ENCODE results near the gene POLR3C. TPM values are rescaled to one million over a fixed set of nuclear protein-coding genes. Genes with fewer than 3 reads are reported as not detected.
"Not testable (repeated sequence)": the region's sequence is repeated elsewhere in the genome, so short reads cannot be mapped to it uniquely, and the experiment has no call there.

POLR3C gene
- total RNA-seq, 2 donors from 2014 or later: 20.4 to 22.2 TPM

DNA sequence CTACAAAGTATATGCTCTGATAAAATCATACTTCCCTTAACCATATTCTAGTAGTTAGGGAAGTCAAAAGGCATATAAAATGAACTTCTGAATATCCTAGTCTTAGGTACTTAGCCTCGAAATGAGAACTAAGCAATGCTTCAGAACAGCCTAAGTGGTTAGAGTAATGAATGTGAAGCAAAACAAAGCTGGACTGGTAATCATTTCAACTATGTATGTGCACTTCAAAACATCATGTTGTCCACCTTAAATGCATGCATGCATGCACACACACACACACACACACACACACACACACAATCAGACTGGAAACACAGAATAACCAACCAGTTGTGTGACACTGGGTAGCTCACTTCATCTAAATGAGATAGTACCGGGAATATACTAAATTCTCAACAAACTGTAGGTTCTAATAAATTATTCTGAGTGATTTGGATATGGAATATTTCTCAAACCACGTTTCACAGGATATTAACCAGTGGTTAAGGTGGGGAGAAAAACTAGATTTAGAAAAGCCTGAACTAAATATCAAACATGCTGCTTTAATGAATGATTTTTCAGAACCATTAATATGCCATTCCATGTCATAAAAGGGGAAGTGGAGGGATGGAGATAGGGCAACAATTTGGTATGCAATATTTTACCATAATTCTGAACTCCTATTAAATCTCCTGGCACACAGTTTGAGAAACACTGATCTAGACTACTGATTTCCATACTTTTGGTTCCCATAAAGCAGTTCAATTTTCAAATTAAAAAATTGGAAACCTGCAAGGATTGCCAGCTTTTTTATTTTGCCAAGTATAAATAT lies 19.6 kb upstream of the POLR3C start:
- Mint-ChIP-seq H3K4me1 (peaks cover 16% of the 10 kb centered on the region), H3K9me3 (no peaks in the 10 kb centered on the region), H3K36me3 (ENCODE audit: low read depth) (peaks cover 7% of the 10 kb centered on the region), H3K27ac (no peak overlapping the region), H3K4me3 (no peak overlapping the region), H3K27me3 (no peaks in the 10 kb centered on the region)
- ATAC-seq (replicated peaks): no peak

DNA sequence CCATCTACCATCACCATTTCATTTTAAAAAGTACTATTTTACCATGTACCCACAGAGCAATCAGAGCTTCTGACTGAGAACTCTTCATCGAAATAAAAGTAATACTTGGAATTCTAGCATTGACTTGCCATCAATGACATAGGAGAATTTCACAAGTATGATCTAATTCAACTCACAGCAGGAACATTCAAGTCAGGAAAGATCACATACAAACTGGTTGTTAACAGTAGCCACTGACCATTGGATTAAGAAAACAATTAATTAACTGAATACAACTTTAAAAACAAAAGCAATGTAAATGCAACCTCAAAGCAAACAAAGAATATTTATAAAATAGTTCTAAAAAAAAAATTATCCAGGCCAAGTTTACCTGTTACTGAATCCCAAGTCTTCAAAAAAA lies 18.9 kb upstream of the POLR3C start:
- no peak overlapping the region for H3K4me3 Mint-ChIP-seq
- peaks cover under 1% of the 10 kb centered on the region for H3K36me3 Mint-ChIP-seq (ENCODE audit: low read depth)
- no peak for ATAC-seq (replicated peaks)
- no peaks in the 10 kb centered on the region for H3K9me3 Mint-ChIP-seq
- peaks cover 10% of the 10 kb centered on the region for H3K4me1 Mint-ChIP-seq
- H3K27ac Mint-ChIP-seq: no peak overlapping the region
- H3K27me3 Mint-ChIP-seq: no peaks in the 10 kb centered on the region

DNA sequence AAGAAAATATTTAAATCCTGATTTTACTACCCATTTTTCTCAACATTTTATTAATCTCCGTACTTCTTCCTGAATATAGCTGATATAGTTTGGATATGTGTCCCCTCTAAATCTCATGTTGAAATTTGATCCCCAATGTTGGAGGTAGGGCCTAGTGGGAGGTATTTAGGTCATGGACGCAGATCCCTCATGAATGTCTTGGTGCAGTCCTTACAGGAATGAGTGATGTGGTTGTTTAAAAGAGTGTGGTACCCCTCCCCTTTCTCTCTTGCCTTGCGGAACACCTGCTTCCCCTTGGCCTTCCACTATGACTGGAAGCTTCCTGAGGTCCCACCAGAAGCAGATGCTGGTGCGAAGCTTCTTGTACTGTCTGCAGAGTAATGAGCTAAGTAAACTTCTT lies 17.6 kb upstream of the POLR3C start:
- Mint-ChIP-seq H3K36me3 (ENCODE audit: low read depth) (no peaks in the 10 kb centered on the region), H3K4me3 (no peak overlapping the region), H3K27ac (no peak overlapping the region), H3K9me3 (no peaks in the 10 kb centered on the region), H3K4me1 (peaks cover 10% of the 10 kb centered on the region), H3K27me3 (no peaks in the 10 kb centered on the region)
- ATAC-seq (replicated peaks): no peak

DNA sequence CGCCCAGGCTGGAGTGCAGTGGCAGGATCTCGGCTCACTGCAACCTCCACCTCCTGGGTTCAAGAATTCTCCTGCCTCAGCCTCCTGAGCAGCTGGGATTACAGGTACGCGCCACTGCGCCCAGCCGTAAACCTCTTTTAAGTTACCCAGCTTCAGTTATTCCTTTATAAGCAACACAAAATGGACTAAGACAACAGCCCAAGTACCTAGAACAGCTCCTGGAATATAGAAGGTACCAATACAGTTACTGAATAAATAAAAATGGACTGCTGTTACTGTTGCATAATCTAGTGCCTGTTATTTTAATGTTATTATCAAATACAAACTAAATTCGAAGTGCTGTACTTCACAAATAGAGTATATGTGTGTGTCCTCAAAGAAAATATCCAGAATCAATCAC lies 17.2 kb upstream of the POLR3C start:
- Mint-ChIP-seq H3K27me3 (no peaks in the 10 kb centered on the region), H3K36me3 (ENCODE audit: low read depth) (no peaks in the 10 kb centered on the region)
- ATAC-seq (replicated peaks): no peak

DNA sequence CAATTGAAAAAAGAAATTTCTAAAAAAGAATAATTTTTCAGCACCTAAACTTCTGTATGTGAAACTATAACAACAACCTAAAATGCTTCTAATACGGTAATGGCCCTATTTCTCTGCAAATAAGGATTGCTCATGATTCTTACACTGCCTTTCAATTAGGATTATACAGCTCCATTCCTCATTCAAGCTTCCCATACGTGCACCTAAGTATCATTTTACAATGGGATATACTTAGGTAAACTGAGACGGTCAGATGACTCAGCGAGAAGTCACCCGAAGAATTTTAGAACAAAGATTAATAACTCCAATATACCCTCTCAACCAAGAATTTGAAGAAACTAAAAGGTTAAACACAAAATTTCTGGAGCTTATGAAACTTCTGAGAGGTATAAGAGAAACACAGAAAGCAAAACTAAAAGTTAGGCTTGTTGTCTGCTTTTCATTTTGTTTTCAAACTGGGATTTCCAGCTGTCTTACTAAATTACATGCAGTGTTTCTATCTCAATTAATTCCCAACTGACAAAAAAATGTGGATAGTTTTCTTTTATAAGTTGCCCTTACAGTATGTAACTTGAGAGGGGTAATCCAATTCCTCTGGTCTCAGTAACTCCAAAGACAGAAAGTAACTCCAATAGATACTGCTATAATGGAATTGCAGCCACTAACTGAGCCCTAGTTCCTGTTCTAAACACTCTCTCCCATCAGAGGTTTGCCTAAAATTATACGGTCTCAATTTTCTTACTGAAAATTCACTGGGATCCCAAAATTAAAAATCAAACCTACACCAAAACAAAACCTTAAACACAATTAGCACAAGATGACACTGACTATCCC lies 10.8 kb upstream of the POLR3C start:
- not testable (repeated sequence) for H3K4me3 Mint-ChIP-seq; H3K27ac Mint-ChIP-seq; H3K36me3 Mint-ChIP-seq (ENCODE audit: low read depth); H3K9me3 Mint-ChIP-seq; H3K27me3 Mint-ChIP-seq; H3K4me1 Mint-ChIP-seq; ATAC-seq (replicated peaks)

More for the DNA sequence above, 17.2 kb upstream of the POLR3C start:
- H3K4me3 Mint-ChIP-seq: no peak overlapping the region
- H3K27ac Mint-ChIP-seq: no peak overlapping the region
- H3K9me3 Mint-ChIP-seq: no peaks in the 10 kb centered on the region
- H3K4me1 Mint-ChIP-seq: peaks cover 10% of the 10 kb centered on the region

DNA sequence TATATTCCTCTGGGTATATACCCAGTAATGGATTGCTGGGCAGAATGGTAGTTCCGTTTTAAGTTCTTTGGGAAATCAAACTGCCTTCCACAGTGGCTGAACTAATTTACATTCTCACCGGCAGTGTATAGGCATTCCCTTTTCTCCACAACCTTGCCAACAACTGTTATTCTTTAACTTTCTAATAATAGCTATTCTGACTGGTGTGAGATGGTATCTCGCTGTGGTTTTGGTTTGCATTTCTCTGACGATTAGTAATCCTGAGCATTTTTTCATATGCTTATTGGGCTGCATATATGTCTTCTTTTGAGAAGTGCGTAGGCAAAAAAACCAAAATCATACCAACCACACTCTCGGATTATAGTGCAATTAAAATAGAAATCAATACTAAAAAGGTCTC lies 5.9 kb upstream of the POLR3C start:
- H3K27me3 Mint-ChIP-seq; H3K4me1 Mint-ChIP-seq; H3K4me3 Mint-ChIP-seq; H3K36me3 Mint-ChIP-seq (ENCODE audit: low read depth); H3K27ac Mint-ChIP-seq; H3K9me3 Mint-ChIP-seq: not testable (repeated sequence)
- peak; percentile 79 for ATAC-seq (replicated peaks)

DNA sequence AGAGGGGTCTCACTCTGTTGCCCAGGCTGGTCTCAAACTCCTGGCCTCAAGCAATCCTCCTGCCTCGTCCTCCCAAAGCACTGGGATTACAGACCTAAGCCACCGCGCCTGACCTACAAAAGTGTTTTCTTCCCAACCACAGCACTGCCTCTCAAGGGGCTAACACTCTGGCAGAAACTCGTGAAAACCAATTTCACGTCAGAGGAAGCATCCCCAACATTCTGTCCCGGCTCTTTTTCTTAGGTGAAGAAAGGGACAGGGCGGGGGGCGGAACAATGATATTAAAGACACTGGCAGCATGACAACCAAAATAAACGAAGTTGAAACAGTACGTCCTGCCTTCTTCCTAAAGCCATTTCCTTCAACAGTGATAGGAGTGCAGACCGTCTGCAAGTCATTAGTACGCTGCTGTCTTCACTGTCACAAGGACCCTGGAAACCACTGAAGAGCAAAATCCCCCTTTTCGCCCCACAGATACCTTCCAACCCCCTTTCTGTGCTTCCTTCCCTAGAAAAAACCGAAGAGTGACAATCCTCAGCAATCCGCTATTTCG lies 1.1 kb upstream of the POLR3C start:
- H3K27me3 Mint-ChIP-seq; H3K9me3 Mint-ChIP-seq; H3K27ac Mint-ChIP-seq; ATAC-seq (replicated peaks): not testable (repeated sequence)
- H3K36me3 Mint-ChIP-seq (ENCODE audit: low read depth): peaks cover 24% of the 10 kb centered on the region
- H3K4me3 Mint-ChIP-seq: peak overlapping the region; percentile 92
- H3K4me1 Mint-ChIP-seq: peaks cover 11% of the 10 kb centered on the region

DNA sequence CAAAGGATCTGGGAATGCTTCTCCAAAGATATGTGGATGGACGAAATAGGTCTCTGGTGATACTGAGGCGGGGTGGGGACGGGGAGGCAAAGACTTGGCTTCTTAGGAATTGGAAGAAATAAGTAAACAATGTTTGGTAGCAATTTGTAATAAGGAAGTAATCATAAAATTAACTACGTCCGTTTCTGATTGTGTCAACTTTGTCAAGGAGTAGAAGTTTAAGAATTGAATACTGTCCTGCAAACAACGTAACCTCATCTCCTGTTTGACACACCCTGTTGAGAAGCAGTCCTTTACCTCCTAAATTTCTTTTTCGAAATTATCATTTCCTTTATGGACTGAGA lies 471 bp downstream of the POLR3C start:
- Mint-ChIP-seq H3K36me3 (ENCODE audit: low read depth) (peaks cover 41% of the 10 kb centered on the region), H3K27me3 (no peaks in the 10 kb centered on the region), H3K4me3 (peak overlapping the region; percentile 92), H3K27ac (peak overlapping the region; percentile 96), H3K9me3 (no peaks in the 10 kb centered on the region), H3K4me1 (peaks cover 26% of the 10 kb centered on the region)
- ATAC-seq (replicated peaks): no peak

DNA sequence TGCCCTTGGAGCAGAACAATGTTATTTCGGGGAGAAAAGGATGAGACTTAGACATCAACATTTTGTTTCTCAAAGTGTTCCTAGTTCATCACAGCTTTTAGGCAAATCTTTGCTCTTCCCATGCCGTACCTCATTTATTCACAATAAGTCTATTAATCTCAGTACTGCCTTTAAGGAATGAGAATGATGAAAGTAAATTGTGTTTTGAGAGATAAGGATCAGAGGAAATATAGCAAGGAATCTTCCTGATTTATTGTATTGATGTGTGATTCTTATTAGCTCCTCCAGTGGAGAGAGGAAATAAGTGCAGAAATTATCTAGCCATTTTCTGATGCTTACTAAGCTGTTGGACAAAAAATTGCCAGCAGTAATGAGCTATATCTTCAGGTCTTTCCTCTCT lies 2.0 kb downstream of the POLR3C start:
- Mint-ChIP-seq H3K27me3 (no peaks in the 10 kb centered on the region), H3K9me3 (no peaks in the 10 kb centered on the region), H3K4me3 (peak overlapping the region; percentile 92), H3K27ac (no peak overlapping the region), H3K36me3 (ENCODE audit: low read depth) (peaks cover 56% of the 10 kb centered on the region), H3K4me1 (peaks cover 27% of the 10 kb centered on the region)
- no peak for ATAC-seq (replicated peaks)

DNA sequence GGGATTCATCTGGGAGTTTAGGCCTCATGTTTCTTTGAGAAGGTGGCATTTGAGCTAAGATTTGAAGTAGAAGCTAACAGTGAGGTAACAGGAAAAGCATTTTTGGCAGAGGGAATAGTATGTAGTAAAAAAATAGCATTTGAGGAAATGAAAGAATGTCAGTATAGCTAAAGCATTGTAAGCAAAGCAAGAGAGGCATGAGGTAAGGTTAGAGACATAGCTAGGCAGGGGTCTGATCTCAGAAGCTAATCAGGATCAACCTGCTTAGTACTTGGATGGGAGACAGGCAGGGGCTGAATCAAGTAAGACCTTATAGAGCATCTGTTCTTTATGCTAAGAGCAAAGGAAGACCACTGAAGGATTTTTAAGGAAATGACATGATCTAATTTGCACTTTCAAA lies 4.0 kb downstream of the POLR3C start:
- Mint-ChIP-seq H3K27me3 (no peaks in the 10 kb centered on the region), H3K4me1 (peaks cover 27% of the 10 kb centered on the region), H3K27ac (peak overlapping the region; percentile 91), H3K9me3 (no peaks in the 10 kb centered on the region), H3K4me3 (peak overlapping the region; percentile 61), H3K36me3 (ENCODE audit: low read depth) (peaks cover 74% of the 10 kb centered on the region)
- peak; percentile 10 for ATAC-seq (replicated peaks)

DNA sequence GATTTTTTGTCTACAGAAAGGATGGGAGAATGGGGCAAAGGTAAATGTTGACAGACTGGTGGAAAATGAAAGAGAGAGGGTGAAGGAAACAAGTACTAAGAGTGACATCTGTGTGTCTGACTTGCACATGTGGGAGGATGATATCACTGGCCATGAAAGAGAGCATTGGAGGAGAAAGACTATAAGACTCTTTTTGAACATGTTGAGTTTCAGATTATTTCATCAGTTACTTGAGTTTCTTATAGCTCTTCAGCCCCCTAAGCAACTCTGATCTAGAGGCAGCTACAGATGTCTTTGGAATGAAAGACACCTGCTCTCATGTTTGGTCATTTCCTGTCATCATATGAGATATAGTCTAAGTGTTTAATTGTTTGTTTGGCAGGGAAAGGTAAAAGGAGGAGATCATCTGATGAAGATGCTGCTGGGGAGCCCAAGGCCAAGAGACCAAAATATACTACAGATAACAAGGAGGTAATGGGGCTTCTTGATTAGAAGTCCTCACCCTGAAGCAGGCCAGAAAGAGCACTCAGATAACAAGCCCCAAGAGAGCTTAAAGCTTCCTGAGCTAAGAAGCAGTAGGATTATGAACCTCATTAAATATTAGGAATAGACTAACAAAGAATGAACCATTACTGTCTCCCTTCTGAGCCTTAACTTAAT lies 4.5 kb downstream of the POLR3C start:
- peak overlapping the region; percentile 61 for H3K4me3 Mint-ChIP-seq
- H3K4me1 Mint-ChIP-seq: peaks cover 27% of the 10 kb centered on the region
- H3K9me3 Mint-ChIP-seq: no peaks in the 10 kb centered on the region
- peaks cover 79% of the 10 kb centered on the region for H3K36me3 Mint-ChIP-seq (ENCODE audit: low read depth)
- ATAC-seq (replicated peaks): peak; percentile 81
- no peaks in the 10 kb centered on the region for H3K27me3 Mint-ChIP-seq
- peak overlapping the region; percentile 91 for H3K27ac Mint-ChIP-seq

DNA sequence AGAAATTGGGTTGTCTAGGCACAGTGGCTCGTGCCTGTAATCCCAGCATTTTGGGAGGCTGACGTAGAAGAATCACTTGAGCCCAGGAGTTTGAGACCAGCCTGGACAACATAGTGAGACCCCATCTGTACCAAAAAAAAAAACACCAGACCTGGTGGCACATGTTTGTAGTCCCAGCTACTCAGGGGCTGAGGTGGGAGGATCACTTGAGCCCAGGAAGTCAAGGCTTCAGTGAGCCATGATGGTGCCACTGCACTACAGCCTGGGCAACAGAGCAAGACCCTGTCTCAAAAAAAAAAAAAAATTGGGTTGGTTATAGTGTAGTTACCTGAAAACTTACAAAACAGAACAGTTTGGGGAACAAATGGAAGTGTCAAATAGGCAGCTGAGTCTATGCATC lies 6.8 kb downstream of the POLR3C start:
- not testable (repeated sequence) for H3K27ac Mint-ChIP-seq; H3K4me3 Mint-ChIP-seq; H3K27me3 Mint-ChIP-seq; H3K9me3 Mint-ChIP-seq; ATAC-seq (replicated peaks)
- peaks cover 94% of the 10 kb centered on the region for H3K36me3 Mint-ChIP-seq (ENCODE audit: low read depth)
- H3K4me1 Mint-ChIP-seq: peaks cover 27% of the 10 kb centered on the region

DNA sequence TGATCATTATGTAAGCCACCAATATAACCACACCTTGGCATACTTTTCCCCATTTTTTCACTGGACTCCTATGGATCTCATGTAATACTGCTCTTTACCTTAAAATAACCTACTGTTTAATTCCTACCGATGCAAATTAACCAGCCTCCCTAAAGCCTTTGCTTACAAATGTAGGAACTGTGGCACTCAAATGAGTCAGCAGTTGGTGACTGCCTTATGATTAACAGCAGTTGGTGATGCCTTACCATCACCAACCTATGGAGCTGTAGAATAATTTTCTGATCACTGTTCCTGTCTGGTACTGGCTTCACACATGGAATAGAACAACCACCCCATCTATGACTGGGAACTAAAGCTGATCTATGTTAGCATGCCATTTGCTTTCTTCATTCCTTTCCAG lies 13.7 kb downstream of the POLR3C start:
- H3K9me3 Mint-ChIP-seq: no peaks in the 10 kb centered on the region
- H3K36me3 Mint-ChIP-seq (ENCODE audit: low read depth): peaks cover 96% of the 10 kb centered on the region
- no peaks in the 10 kb centered on the region for H3K4me1 Mint-ChIP-seq
- no peak overlapping the region for H3K27ac Mint-ChIP-seq
- ATAC-seq (replicated peaks): no peak
- H3K4me3 Mint-ChIP-seq: no peak overlapping the region
- H3K27me3 Mint-ChIP-seq: no peaks in the 10 kb centered on the region

DNA sequence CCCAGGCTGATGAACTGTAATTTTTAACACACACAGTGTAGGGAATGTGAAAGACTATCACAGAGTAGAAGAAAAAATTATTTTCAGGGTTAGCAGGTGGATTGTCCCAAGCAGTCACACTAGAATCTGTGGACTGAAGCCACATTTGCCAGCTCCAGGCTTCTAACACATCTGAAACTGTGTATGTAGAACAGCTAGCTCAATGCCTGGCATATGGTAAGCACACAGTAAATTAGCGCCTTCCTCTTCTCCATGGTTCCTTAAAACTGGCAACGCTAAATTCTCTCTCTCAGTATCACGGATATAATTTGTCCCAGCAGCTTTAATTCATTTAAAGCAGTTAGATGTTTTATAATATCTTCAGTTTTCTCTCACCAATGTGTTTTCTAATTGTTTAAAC lies 19.0 kb downstream of the POLR3C start:
- Mint-ChIP-seq H3K4me3 (no peak overlapping the region), H3K4me1 (peaks cover 4% of the 10 kb centered on the region), H3K9me3 (no peaks in the 10 kb centered on the region), H3K36me3 (ENCODE audit: low read depth) (peaks cover 47% of the 10 kb centered on the region), H3K27ac (no peak overlapping the region), H3K27me3 (no peaks in the 10 kb centered on the region)
- ATAC-seq (replicated peaks): no peak
